NCI-H187 (cell line): Measurements from ENCODE around the gene TNFAIP2.
"Not testable (repeated sequence)": the region's sequence is repeated elsewhere in the genome, so short reads cannot be mapped to it uniquely, and the experiment has no call there.

Experiments
- DNase-seq, 2 experiments: peaks; one replicate each; lab custom pipeline; 2025; lab: John Stamatoyannopoulos, UW

TNFAIP2 gene

DNA sequence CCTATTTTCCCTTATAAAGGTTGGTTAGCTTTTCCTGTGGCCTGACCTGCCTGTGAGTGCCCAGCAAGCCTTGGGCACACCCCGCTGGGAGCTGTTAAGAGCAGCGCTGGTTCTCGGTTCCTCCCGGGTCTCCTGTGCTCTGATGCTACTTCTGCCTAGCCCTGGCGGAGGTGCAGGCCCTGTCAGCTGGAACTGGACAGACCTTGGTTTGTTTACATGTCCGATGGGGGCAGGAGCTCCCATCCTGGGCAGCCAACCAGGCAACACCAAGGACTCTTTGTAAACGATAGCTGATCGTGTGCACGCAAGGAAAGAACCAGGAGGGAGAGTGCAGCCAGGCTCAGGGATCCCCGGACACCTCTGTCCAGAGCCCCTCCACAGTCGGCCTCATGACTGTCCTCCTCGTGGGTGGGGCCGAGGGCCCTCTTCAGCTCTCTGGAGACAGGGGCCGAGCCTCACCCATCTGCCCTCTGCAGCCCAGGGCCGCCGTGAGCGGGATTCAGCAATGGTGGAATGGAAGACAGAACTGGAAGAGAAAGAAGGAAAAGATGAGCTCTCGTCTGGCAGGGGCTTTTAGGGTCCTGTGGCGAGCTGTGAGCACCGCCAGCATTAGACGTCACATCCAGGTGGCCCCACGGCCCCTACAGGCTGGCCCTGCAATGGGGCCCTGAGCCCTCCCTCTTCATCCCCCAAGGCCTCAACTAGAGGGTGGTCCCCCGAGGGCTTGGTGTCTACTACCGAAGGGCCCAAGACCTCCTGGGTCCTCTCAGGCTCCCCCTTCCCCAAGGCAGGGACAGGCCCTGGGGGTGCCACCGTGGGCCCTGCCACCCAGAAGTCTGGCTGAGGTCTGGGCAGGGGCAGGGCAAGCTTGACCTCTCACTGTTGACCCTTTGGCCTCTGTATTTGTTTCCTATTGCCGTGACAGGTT, 12.3 kb downstream of the TNFAIP2 start:
- DNase-seq, result no peak

- DNase-seq, result no peak
Measured at GRCh38 chr14:103136388-103137271, 13.4 kb downstream of the TNFAIP2 start.

- no peak for DNase-seq
Measured at GRCh38 chr14:103137689-103138300, 14.5 kb downstream of the TNFAIP2 start.

DNA sequence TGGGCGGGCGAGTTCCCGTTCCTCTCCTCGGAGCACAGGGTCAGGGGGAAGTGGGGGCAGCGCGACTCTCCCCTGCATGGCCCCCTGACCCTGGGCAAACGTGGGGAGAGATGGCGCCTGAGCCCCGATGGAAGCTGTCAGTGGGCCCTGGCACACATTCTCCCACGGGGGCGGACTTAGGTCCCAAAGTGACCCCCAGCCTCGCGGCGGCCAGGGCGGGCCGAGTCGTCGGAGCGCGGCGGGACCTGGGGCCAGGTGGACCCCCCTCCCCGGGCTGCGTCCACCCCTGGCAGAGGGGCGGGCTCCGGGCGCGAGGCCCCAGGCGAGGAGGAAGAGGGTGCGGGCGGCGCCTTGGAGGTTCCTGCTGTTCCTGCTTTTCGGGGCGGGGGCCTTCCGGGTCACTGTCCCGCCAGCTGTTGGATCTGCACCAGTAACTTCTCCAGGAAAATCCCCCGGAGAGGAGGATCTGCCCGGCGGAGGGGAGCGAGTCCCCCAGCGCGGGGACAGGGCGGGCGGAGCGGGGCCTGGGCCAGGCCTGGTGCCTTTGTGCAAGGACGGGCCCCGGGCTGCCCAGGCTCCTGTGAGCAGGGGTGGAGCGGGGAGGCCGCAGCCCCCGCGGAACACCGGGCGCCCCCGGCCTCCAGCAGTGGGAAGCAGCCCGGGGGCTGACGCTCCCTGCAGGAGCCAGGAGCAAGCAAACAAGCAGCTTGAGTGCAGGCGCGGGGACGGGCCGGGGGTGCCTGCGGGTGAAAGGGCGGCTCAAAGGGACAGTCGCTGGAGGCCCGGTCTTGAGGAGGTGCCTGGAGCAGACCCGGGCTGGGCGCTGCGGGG, 15.3 kb downstream of the TNFAIP2 start:
- no peak for DNase-seq

DNA sequence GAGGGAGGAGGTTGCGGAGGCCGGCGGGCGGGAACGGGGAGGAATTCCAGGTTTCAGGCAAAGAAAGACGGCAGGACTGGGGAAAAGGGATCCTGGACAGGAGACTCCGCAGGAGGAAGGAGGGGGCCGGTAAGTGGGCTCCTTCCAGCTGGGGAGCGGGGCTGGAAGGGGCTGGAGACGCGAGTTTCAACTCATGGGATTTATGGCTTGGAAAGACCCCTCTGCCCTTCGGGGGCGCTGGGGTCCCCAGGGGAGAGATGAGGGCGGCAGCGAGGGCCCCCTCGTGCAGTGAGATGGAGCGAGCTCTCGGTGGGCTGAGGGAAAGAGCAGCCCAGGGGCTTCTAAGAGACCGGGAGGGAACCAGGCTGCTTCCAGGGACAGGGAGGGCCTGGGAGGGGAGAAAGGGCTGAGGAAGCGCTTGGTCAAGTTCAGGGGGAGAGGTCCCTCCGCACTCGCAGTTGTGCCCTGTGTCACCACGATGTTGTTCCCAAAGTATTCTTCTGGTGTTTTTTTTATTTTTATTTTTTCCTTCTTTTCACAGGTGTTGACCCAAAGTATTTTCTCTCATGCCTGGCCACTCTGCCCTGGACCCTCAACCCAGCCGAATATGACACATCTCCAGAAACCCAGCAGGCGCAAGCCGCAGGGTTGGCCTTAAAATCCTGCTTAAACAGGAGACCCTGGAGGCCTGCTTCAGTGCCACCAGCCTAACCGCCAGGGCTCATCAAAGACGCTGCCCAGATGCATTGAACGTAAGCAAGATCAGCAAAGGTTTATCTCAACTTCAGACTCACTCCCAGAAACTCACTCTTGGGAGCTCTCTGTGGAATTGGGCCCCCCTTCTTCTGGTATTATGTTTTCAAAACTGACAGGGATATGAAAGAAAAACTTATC, 16.1 kb downstream of the TNFAIP2 start:
- no peak for DNase-seq

DNA sequence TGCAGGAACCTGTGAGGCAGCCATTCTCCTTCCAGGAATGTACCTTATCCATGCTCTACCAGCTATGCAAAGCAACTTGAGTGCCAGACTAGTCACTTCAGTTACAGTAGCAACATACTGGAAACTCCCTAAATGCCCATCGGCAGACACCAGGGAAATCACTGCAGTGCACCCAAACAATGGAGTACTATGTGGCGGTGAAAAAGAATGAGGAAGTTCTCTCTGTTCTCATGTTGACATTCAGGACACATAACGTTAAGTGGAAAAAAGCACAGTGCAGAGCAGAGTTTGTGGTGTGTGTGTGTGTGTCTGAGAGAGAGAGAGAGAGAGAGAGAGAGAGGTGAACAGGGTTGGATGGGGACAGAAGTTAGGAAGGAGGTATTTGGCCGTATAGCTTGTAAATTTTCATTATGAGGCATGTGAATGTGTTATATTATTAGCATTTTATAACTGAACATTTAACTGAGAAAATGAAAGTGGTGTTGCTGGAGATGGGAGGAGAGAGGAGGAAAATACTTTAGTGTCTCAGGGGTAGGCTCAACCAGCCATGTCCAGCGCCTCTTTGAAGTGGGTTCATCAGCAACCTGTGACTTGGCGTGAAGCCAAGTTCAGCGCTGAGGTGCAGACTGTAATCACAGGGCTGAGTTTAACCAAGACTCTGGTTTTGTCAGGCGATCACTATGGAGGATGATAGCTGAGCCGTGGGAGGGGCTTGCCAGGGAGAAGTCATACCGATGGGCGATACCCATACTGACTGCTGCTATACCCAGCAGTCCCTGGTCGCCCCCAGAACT, 17.3 kb downstream of the TNFAIP2 start:
- peak; percentile 87 to 89 for DNase-seq

DNA sequence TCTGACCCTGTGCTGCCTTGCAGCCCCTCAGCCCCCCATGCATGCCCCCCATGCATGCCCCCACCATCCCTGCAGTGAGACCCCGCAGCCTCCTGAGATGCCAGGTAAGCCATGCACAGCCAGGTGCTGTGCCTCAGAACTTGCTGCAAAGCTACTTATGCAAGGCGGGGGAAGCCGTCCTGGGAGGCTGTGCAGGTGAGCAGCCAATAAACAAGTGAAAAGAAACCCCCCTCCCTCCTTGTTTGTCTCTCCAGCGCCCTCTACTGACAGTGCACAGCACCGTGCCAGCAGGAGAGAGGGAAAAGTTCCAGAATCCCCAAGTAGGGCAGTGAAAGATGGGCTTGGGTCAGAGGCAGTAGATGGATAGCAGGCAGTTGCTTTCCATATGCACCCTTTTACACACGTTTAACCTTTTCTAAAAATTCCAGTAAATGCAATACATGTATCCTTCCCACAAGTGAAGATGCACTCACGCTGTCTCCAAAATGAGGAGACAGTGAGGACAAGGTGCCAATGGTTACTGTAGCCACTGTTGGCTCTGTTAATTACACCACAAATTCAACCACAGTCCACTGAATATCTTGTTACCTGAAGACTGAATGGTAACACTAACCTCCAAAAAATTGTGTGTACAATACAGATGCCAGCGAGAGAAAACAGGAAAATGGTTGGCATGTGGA, 18.0 kb downstream of the TNFAIP2 start:
- DNase-seq, result peak; percentile 46 to 66

DNA sequence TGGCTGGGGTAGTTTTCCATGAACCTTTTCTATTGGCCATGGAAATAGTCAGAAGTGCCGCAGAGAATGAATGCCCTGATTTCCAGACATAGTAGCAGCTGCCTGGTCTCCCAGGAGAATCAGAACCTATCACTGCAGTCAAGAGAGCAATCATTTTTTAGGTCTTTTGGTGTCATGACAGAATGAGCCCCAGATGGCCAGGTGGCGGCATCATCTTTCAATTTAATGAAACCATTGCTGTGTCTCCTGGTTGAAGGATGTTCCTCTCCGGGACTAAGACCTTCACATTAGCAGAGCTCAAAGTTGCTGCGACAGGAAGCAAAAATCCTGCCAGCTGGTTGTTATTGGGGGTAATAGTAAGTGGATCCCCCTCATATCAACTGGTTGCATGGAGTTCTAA, 18.8 kb downstream of the TNFAIP2 start:
- DNase-seq, result peak; percentile 63 to 72

- DNase-seq, result no peak
Measured at GRCh38 chr14:103142721-103143302, 19.6 kb downstream of the TNFAIP2 start.

GRCh38 chr14:103143506-103143905, 20.2 kb downstream of the TNFAIP2 start:
- no peak for DNase-seq

DNA sequence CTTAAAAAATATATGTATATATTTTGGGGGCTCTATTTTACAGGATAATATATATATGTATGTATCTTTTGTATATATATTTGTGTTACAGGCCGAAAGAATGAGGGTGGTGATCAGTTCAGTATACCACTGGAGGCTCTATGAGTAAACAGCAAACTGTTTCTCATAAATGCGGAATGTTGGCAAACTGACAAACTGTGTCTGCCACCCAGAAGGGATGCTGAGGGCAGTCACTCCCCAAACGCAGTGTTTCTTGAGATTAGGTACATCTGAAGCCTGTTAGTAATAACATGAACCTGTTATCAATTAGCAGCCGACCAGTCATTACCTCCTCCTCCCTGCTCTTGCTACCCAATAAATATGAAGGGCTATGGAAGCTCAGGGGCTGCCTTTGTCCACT, 20.8 kb downstream of the TNFAIP2 start:
- no peak for DNase-seq

DNA sequence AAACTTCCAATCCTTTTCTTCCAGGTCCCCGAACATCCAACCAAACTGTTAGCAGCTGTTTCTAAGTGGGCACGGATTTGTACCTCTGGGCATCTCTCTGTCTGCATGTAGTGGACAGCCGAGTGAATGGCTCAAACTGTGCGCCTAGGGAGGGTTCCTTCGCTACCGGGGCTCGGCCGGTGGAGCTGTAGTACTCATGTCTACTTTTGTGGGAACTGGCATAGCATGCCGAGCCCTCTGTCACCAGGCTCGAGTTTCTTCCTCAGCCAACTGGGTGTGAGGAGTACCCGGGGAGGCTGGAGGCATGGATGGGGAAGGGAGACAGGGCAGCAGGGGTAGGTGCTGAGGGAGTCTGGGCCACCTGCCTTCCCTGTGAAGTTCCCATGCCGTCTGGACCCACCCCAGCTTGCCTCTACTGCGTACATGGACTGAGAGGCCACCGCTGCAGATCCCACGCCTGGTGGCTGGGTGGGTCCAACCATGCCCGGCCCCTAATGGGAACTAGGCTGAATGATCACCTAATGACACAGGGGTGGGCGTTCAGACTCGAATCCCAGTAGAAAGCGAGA, 23.0 kb downstream of the TNFAIP2 start:
- DNase-seq, result no peak

DNA sequence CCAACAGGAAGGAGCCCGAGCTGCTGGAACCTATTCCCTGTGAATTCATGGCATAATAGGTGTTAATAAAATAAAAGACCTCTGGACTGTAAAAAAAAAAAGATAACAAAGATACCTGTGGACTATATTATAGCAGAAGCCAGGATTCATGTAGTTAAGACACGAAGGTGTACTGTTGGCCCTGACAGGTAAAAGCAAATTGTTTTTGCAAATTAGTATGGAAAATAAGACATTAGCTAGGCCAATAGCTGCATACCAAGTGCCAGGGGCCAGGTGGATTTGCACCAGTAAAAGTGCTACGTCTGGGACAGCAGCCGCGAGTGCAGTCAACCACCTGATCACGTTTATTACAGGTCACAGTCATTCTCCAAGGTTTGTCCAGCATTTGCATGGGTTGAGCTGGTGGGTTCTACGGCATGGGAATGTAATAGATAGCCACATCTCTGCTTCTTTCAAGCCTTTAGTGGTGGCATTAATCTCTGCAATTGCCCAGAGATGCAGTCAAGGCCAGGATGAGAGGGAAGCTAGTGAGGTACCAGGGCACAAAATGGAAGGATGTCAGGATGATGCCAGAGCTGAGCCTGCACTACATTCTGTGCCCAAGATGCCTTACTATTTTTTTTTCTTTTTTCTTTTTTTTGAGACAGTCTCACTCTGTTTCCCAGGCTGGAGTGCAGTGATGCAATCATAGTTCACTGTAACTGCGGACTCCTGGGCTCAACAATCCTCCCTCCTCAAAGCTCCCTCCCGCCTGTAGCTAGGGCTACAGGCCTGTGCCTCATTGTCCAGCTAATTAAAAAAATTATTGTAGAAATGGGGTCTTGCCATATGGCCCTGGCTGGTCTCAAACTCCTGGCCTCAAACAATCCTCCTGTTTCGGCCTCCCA, 26.3 kb downstream of the TNFAIP2 start:
- no peak for DNase-seq

GRCh38 chr14:103151270-103151945, 28.1 kb downstream of the TNFAIP2 start:
- no peak for DNase-seq

GRCh38 chr14:103155010-103155409, 31.7 kb downstream of the TNFAIP2 start:
- no peak for DNase-seq

DNA sequence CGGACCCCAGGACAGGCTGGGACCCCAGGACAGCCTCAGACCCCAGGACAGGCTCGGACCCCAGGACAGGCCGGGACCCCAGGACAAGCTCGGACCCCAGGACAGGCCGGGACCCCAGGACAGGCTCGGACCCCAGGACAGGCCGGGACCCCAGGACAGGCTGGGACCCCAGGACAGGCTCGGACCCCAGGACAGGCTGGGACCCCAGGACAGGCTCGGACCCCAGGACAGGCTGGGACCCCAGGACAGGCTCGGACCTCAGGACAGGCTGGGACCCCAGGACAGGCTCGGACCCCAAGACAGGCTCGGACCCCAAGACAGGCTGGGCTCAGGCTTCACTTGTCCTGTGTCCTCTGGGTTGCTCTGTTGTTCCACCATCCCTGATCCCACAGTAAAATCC, 32.2 kb downstream of the TNFAIP2 start:
- DNase-seq, result not testable (repeated sequence)
